ENCODE results near the gene PAK5.
"Not testable (repeated sequence)": the region's sequence is repeated elsewhere in the genome, so short reads cannot be mapped to it uniquely, and the experiment has no call there.

PAK5 gene

GRCh38 chr20:9672981-9673380 lies 165.9 kb downstream of the PAK5 start:
- no peak for DNase-seq

- no peak for DNase-seq
Measured at GRCh38 chr20:9672027-9672426, 166.8 kb downstream of the PAK5 start.

GRCh38 chr20:9668381-9668780 lies 170.5 kb downstream of the PAK5 start:
- DNase-seq: no peak

GRCh38 chr20:9663423-9663822 lies 175.5 kb downstream of the PAK5 start:
- no peak for DNase-seq

GRCh38 chr20:9660236-9660868 lies 178.5 kb downstream of the PAK5 start:
- DNase-seq: no peak

GRCh38 chr20:9647741-9648140 lies 191.1 kb downstream of the PAK5 start:
- DNase-seq: no peak

- DNase-seq: no peak
Measured at GRCh38 chr20:9646375-9646774, 192.5 kb downstream of the PAK5 start.

GRCh38 chr20:9642882-9643281 lies 196.0 kb downstream of the PAK5 start:
- no peak for DNase-seq

- DNase-seq: not testable (repeated sequence)
Measured at GRCh38 chr20:9641499-9642000, 197.3 kb downstream of the PAK5 start.

- no peak for DNase-seq
Measured at GRCh38 chr20:9637889-9638288, 201.0 kb downstream of the PAK5 start.

- DNase-seq: no peak
Measured at GRCh38 chr20:9635750-9636149, 203.1 kb downstream of the PAK5 start.

- DNase-seq: no peak
Measured at GRCh38 chr20:9634327-9634726, 204.5 kb downstream of the PAK5 start.

GRCh38 chr20:9632991-9633390 lies 205.9 kb downstream of the PAK5 start:
- DNase-seq: no peak

- no peak for DNase-seq
Measured at GRCh38 chr20:9632265-9632664, 206.6 kb downstream of the PAK5 start.

GRCh38 chr20:9630554-9630953 lies 208.3 kb downstream of the PAK5 start:
- no peak for DNase-seq

- DNase-seq: no peak
Measured at GRCh38 chr20:9629831-9630230, 209.0 kb downstream of the PAK5 start.

GRCh38 chr20:9628589-9628988 lies 210.3 kb downstream of the PAK5 start:
- DNase-seq: no peak

GRCh38 chr20:9628141-9628540 lies 210.7 kb downstream of the PAK5 start:
- no peak for DNase-seq

GRCh38 chr20:9627219-9627618 lies 211.7 kb downstream of the PAK5 start:
- no peak for DNase-seq

GRCh38 chr20:9626357-9626756 lies 212.5 kb downstream of the PAK5 start:
- no peak for DNase-seq

- no peak for DNase-seq
Measured at GRCh38 chr20:9617940-9618339, 220.9 kb downstream of the PAK5 start.

GRCh38 chr20:9616833-9617461 lies 221.9 kb downstream of the PAK5 start:
- DNase-seq: peak; percentile 49

GRCh38 chr20:9616455-9616805 lies 222.4 kb downstream of the PAK5 start:
- no peak for DNase-seq

GRCh38 chr20:9615766-9616454 lies 223.0 kb downstream of the PAK5 start:
- no peak for DNase-seq

All from right hindlimb (tissue), 1 donor.